ENCODE data around the gene NPB.

DNA sequence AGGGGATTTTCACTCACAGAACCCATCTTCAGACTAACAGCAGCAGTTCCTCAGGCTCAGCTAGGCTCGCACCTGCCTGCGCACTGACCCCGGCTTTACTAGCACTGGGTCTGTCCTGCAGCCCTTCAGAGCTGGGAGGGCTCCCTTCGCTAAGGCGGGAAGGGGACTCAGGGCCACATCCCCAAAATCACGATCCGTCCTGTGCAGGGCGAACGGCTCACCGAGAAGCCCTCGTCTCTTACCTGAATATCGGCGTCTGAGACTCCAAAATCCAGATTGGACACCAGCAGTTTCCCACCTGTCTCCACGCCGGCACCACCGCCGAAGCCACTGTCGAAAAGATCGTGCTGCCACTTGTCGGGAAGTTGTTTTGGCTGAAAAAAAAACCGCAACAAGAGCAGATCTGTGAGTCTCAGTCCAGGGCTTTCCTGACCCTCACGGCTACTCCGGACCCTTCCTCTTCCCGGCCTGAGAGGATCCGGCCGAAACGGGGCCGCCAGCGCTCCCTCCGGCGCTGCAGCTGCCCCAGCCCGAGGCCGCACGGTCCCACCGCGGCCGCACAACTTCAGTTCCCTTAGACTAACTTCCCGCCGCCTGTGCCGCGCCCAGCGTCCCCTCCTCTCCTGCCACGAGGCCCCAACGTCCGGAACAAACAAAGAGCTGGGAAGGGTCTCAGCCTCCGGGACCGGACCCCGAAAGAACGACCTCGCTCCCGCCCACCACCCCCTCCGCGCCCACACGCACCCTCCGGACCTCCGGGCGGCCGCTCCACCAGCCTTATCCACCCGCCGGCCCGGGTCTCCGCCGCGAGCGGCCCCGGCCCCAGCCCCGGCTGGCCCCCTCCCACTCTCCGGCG lies 11.4 kb upstream of the NPB start:
- TF ChIP-seq, protein P1, sequence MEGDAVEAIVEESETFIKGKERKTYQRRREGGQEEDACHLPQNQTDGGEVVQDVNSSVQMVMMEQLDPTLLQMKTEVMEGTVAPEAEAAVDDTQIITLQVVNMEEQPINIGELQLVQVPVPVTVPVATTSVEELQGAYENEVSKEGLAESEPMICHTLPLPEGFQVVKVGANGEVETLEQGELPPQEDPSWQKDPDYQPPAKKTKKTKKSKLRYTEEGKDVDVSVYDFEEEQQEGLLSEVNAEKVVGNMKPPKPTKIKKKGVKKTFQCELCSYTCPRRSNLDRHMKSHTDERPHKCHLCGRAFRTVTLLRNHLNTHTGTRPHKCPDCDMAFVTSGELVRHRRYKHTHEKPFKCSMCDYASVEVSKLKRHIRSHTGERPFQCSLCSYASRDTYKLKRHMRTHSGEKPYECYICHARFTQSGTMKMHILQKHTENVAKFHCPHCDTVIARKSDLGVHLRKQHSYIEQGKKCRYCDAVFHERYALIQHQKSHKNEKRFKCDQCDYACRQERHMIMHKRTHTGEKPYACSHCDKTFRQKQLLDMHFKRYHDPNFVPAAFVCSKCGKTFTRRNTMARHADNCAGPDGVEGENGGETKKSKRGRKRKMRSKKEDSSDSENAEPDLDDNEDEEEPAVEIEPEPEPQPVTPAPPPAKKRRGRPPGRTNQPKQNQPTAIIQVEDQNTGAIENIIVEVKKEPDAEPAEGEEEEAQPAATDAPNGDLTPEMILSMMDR (IDR thresholded peaks at IDR 0.05) = no peak
- TF ChIP-seq POLR2A (IDR thresholded peaks at IDR 0.05) = no peak

All from adrenal gland (tissue), 5 donors.